PFSK-1 (cell line): Measurements from ENCODE around the gene PCBP1.
A peak's percentile ranks its signal among the peaks of the same experiment; 100 is the strongest.

Experiments
- SIN3A ChIP-seq: IDR thresholded peaks from 2 replicates; pipeline ENCODE4 v1.6.1; 2012; ENCODE audit warnings: mild to moderate bottlenecking, low read length, moderate library complexity, borderline replicate concordance; ENCODE audit not compliant: insufficient read depth
- TAF1 ChIP-seq: IDR thresholded peaks from 2 replicates; pipeline ENCODE4 v1.6.1; 2012; ENCODE audit warnings: low read length, control low read depth, borderline replicate concordance; ENCODE audit not compliant: insufficient read depth
- TF ChIP-seq, protein P1 (sequence below), 2 experiments: IDR thresholded peaks; 2 replicates each; pipeline versions ENCODE4 v1.6.1 to v1.8.0; 2011 to 2012; ENCODE audit warnings: low read depth in 2 of 2, low read length in 2 of 2, control low read depth in 1 of 2, inconsistent platforms in 1 of 2, mild to moderate bottlenecking in 1 of 2, moderate library complexity in 1 of 2; ENCODE audit not compliant: insufficient read depth in 1 of 2

DNA sequence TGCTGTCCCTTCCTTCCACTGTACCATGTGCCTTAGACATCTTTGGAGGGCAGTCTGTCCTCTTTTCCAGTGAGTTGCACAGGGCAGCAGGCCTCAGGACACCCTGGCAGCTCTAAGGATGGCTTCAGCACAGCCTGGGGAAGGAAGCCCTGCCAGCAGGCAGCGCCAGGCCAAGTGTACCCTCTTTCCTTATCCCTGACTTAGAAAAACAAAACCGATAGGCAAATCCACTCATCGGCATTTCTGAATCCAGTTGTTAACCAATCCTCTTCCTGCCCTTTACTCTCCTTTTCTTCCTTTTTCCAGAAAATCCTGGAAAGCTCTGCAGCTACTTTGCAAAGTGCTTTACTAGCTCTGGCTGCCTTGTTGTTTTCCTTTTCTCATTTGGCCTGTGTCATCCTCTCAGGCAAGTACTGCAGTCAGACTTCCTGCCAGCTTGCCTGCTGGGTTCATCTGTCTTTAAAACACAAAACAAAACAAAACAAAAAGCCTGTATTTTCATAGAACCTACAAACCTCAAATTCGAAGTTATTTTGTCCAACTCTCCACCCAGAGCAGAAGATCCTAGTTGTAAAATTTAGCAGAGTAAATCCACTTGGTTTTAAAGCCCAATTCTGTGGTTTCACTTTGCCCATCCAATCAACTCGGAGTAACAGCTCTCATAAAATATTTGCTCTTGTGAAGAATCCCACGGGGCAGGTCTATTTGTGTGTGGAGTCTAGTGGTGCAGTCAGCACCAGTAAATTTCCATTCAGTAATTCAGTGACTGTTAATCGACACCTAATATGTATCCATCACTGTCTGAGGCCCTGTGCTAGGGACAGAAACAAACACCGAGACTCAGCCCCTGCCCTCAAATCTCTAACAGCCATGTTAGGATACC is 45.2 kb downstream of the PCBP1 start:
- TF ChIP-seq SIN3A (no peak), TAF1 (0 out of 2 replicates have a peak, but pooled peaks have one; percentile 56)
- TF ChIP-seq, protein P1, sequence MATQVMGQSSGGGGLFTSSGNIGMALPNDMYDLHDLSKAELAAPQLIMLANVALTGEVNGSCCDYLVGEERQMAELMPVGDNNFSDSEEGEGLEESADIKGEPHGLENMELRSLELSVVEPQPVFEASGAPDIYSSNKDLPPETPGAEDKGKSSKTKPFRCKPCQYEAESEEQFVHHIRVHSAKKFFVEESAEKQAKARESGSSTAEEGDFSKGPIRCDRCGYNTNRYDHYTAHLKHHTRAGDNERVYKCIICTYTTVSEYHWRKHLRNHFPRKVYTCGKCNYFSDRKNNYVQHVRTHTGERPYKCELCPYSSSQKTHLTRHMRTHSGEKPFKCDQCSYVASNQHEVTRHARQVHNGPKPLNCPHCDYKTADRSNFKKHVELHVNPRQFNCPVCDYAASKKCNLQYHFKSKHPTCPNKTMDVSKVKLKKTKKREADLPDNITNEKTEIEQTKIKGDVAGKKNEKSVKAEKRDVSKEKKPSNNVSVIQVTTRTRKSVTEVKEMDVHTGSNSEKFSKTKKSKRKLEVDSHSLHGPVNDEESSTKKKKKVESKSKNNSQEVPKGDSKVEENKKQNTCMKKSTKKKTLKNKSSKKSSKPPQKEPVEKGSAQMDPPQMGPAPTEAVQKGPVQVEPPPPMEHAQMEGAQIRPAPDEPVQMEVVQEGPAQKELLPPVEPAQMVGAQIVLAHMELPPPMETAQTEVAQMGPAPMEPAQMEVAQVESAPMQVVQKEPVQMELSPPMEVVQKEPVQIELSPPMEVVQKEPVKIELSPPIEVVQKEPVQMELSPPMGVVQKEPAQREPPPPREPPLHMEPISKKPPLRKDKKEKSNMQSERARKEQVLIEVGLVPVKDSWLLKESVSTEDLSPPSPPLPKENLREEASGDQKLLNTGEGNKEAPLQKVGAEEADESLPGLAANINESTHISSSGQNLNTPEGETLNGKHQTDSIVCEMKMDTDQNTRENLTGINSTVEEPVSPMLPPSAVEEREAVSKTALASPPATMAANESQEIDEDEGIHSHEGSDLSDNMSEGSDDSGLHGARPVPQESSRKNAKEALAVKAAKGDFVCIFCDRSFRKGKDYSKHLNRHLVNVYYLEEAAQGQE (IDR thresholded peaks at IDR 0.05; ENCODE audit: insufficient read depth in 1 of 2, low read depth in 2 of 2, low read length in 2 of 2) = no peak
